Psoas muscle (tissue), 8 donors: ENCODE measurements around the gene TNRC6A. TPM values are rescaled to one million over a fixed set of nuclear protein-coding genes. Genes with fewer than 3 reads are reported as not detected.
"Not testable (repeated sequence)": the region's sequence is repeated elsewhere in the genome, so short reads cannot be mapped to it uniquely, and the experiment has no call there.

Experiments
- ATAC-seq, 4 donors: fragments of 200-7000 bp; cut with Tn5 transposase; one replicate each; pipeline ENCODE4 v1.9.1; 2020; ENCODE audit warnings: moderate library complexity in 3 of 4, mild to moderate bottlenecking in 2 of 4
- DNase-seq, 2 donors: peaks; one replicate each; pipeline ENCODE4 v3.0.0-alpha.2; 2020
- H3K27ac ChIP-seq: fragments of 200-600 bp; one replicate; pipeline ENCODE4 v1.8.0; 2022
- H3K27me3 ChIP-seq, 3 donors: fragments of 200-600 bp in 1 of 3; one replicate each; pipeline versions ENCODE4 v1.6.1 to v1.8.0; 2013 to 2022; ENCODE audit warnings: low read length in 2 of 3, mild to moderate bottlenecking in 2 of 3, moderate library complexity in 1 of 3; ENCODE audit not compliant: insufficient read depth in 3 of 3
- H3K36me3 ChIP-seq, 2 donors: fragments of 200-600 bp in 1 of 2; one replicate each; pipeline versions ENCODE4 v1.6.1 to v1.8.0; 2013 to 2022; ENCODE audit warnings: low read depth in 1 of 2, mild to moderate bottlenecking in 1 of 2, moderate library complexity in 1 of 2; ENCODE audit not compliant: insufficient read depth in 1 of 2
- H3K4me1 ChIP-seq: fragments of 200-600 bp; one replicate; pipeline ENCODE4 v1.8.0; 2022
- H3K4me3 ChIP-seq: fragments of 200-600 bp; one replicate; pipeline ENCODE4 v1.8.0; 2022; ENCODE audit warnings: mild to moderate bottlenecking
- H3K9me3 ChIP-seq: fragments of 200-600 bp; one replicate; pipeline ENCODE4 v1.8.0; 2022
- WGBS, 3 donors: extraction: QIAGEN DNeasy Blood & Tissue Kit; methylation state at CpG; one replicate each; pipeline versions ENCODE4 v1.1.6 to v1.1.7; 2013; 5-methylcytosine and 5-hydroxymethylcytosine counted together
- intact Hi-C, 2 donors: fragments of 100-400 bp; cut with DNase I; formaldehyde crosslinking; loops; one replicate each; pipeline versions ENCODE4 v1.11.0 to v1.14.2; 2022
- polyA plus RNA-seq, 3 donors: library from polyadenylated mRNA; stranded (reverse); fragments of 200-250 nt; gene quantifications; one replicate each; pipeline ENCODE4 v1.2.3, GENCODE V29; 2013
- total RNA-seq, 4 donors: library from RNA; stranded (reverse); fragmentation: NEBNext Ultra II Directional in 2 of 4; extraction: Animal tissue kit (Norgen Biotek cat#: 25700) in 2 of 4; gene quantifications; one replicate each; pipeline versions ENCODE4 v1.2.1 to v1.2.4, GENCODE V29; 2021 to 2023
- TF ChIP-seq, protein P1 (sequence below): fragments of 200-600 bp; IDR thresholded peaks from one replicate; pipeline ENCODE4 v1.8.0; 2022; ENCODE audit warnings: antibody characterized with exemption
- donor health status: healthy with polysubstance abuse.
- donor health status: DM: no; HTN: no; CAD: no; lungs with moderate emphysema.
- donor health status: Bipolar disorder and iron deficiency.
- donor health status: healthy.
- donor health status: DM: yes; HTN: yes; CAD: no.
- donor health status: DM: no; HTN: no; CAD: no.
- donor health status: DM: no; HTN: no; CAD: no.
- donor health status: DM: yes; HTN: yes; CAD: no.

TNRC6A gene
- total and polyA plus RNA-seq, 7 donors: 6.4 to 30.1 (median 20.9) TPM

DNA sequence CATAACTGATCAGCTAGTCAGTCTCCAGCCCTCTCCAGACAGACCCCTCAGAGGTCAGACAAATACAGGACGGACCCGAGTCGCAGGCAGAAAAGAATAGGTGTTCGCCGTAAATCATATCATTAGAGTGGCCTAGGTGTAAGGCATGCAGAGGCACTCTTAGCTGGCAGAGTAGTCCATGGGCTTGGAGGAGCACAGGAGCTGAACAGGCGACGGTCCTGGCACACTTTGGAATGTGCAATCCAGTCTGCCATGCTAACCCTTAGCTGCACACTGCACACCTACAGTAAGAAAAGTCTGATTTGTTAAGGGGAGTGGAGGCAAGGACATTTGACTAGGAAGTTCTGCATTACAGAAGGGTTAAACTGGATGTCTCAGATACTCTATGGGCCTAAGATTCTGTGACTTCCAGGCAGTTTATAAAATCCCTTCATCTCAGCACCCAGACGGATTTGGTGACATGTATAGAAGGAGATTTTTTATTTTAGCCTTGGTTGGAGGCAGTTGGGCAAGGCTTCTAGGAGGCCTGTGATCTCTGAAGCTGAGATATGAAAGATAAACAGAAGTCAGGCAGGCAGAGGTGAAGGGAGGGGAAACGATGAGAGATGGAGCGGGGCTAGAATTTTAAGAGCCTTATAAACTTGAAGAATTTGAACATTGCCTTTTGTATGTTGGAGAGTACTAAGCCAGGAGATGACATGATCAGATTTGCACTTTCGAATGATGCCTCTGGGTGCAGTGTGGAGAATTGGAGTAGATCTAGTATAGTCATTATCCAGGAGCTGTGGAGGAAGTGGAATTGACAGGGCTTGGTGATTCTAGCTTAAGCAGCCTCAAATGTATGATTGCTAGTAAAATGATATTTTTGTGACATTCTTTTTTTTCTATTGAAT is 81.7 kb downstream of the TNRC6A start:
- WGBS, 3 donors: 61 to 75% (median 66%) methylated on average over 11 of the region's 11 CpGs
- TF ChIP-seq, protein P1, sequence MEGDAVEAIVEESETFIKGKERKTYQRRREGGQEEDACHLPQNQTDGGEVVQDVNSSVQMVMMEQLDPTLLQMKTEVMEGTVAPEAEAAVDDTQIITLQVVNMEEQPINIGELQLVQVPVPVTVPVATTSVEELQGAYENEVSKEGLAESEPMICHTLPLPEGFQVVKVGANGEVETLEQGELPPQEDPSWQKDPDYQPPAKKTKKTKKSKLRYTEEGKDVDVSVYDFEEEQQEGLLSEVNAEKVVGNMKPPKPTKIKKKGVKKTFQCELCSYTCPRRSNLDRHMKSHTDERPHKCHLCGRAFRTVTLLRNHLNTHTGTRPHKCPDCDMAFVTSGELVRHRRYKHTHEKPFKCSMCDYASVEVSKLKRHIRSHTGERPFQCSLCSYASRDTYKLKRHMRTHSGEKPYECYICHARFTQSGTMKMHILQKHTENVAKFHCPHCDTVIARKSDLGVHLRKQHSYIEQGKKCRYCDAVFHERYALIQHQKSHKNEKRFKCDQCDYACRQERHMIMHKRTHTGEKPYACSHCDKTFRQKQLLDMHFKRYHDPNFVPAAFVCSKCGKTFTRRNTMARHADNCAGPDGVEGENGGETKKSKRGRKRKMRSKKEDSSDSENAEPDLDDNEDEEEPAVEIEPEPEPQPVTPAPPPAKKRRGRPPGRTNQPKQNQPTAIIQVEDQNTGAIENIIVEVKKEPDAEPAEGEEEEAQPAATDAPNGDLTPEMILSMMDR: no peak
- H3K4me1 ChIP-seq: no peaks in the 10 kb centered on the region
- no peak overlapping the region for H3K4me3 ChIP-seq
- no peak overlapping the region for H3K27ac ChIP-seq
- peaks cover 18 to 100% of the 10 kb centered on the region in 2 donors for H3K36me3 ChIP-seq
- no peaks in the 10 kb centered on the region for H3K9me3 ChIP-seq
- no peaks in the 10 kb centered on the region for H3K27me3 ChIP-seq
- ATAC-seq: peak in 2 of 4 donors; percentile 29 to 34
- DNase-seq: no peak
- intact Hi-C loops: loop anchor here in 1 of 2 donors (10.0 kb wide), 1 partner anchor 354 kb away; no protein-coding TSS in a partner anchor

DNA sequence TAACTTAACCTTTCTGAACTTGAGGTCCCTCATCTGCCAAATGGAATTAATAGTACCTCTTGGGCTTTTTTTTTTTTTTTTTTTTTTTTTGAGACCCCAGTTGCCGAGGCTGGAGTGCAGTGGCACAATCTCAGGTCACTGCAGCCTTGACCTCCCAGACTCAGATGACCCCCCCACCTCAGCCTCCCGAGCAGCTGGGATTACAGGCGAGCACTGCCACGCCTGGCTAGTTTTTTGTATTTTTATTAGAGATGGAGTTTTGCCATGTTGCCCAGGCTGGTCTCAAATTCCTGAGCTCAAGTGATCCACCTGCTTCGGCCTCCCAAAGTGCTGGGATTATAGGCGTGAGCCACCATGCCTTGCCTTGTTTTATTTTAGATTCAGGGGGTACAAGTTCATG is 83.4 kb downstream of the TNRC6A start:
- not testable (repeated sequence) for DNase-seq, H3K27me3 ChIP-seq, H3K27ac ChIP-seq, H3K4me1 ChIP-seq, H3K4me3 ChIP-seq, H3K9me3 ChIP-seq
- WGBS, 3 donors: 24 to 48% (median 36%) methylated on average over 5 to 6 of the region's 6 CpGs
- intact Hi-C loops: loop anchor here in 1 of 2 donors (10.0 kb wide), 1 partner anchor 352 kb away; no protein-coding TSS in a partner anchor
- peaks cover 13 to 100% of the 10 kb centered on the region in 2 donors for H3K36me3 ChIP-seq
- ATAC-seq: peak in 1 of 4 donors; percentile 40

GRCh38 chr16:24815021-24815420 is 85.6 kb downstream of the TNRC6A start:
- ATAC-seq: no peak
- peaks cover 13 to 100% of the 10 kb centered on the region in 2 donors for H3K36me3 ChIP-seq
- H3K4me1 ChIP-seq: no peaks in the 10 kb centered on the region
- H3K27me3 ChIP-seq: no peaks in the 10 kb centered on the region
- intact Hi-C loops: loop anchor here (5.0 to 10.0 kb wide), 3 partner anchors 142 to 350 kb away; no protein-coding TSS in a partner anchor
- TF ChIP-seq, protein P1: no peak
- WGBS, 3 donors: 84 to 94% (median 89%) methylated on average over 7 of the region's 7 CpGs
- DNase-seq: no peak
- no peak overlapping the region for H3K4me3 ChIP-seq
- no peaks in the 10 kb centered on the region for H3K9me3 ChIP-seq
- H3K27ac ChIP-seq: no peak overlapping the region

- DNase-seq (no peak), ATAC-seq (no peak)
- Histone ChIP-seq H3K36me3 (peaks cover 20 to 100% of the 10 kb centered on the region in 2 donors), H3K27ac (no peak overlapping the region), H3K9me3 (no peaks in the 10 kb centered on the region), H3K4me3 (no peak overlapping the region), H3K27me3 (no peaks in the 10 kb centered on the region), H3K4me1 (no peaks in the 10 kb centered on the region)
- 56 to 76% (median 66%) methylated on average over 6 of the region's 6 CpGs for WGBS, 3 donors
- TF ChIP-seq, protein P1: no peak
- intact Hi-C loops: loop anchor here (5.0 to 10.0 kb wide), 3 partner anchors 141 to 348 kb away; no protein-coding TSS in a partner anchor
These were observed 87.2 kb downstream of the TNRC6A start for GRCh38 chr16:24816688-24817087.

- H3K36me3 ChIP-seq: peaks cover 10 to 99% of the 10 kb centered on the region in 2 donors
- DNase-seq (no peak), ATAC-seq (no peak)
- H3K27ac ChIP-seq: peak overlapping the region; percentile 18
- WGBS, 3 donors: 32 to 41% (median 36%) methylated on average over 2 of the region's 2 CpGs
- intact Hi-C loops: loop anchor here (5.0 to 10.0 kb wide), 3 partner anchors 138 to 345 kb away; no protein-coding TSS in a partner anchor
- H3K4me1 ChIP-seq: no peaks in the 10 kb centered on the region
- H3K27me3 ChIP-seq: no peaks in the 10 kb centered on the region
- no peaks in the 10 kb centered on the region for H3K9me3 ChIP-seq
- TF ChIP-seq, protein P1: no peak
- H3K4me3 ChIP-seq: no peak overlapping the region
These were observed 90.1 kb downstream of the TNRC6A start for GRCh38 chr16:24819462-24820040.
